HG03460 (cell line): ENCODE data around the gene SLC52A1.
"Not testable (repeated sequence)": the region's sequence is repeated elsewhere in the genome, so short reads cannot be mapped to it uniquely, and the experiment has no call there.

Experiments
- ATAC-seq: cut with Tn5 transposase; IDR thresholded peaks from one replicate; pipeline ENCODE4 v1.9.1; 2021; ENCODE audit not compliant: unreplicated experiment

SLC52A1 gene

GRCh38 chr17:5031365-5032082 lies 3.7 kb downstream of the SLC52A1 start:
- ATAC-seq, result no peak

- not testable (repeated sequence) for ATAC-seq
These were observed 5.1 kb downstream of the SLC52A1 start for GRCh38 chr17:5030168-5030567.

GRCh38 chr17:5027916-5028315 lies 7.3 kb downstream of the SLC52A1 start:
- no peak for ATAC-seq

GRCh38 chr17:5027299-5027698 lies 7.9 kb downstream of the SLC52A1 start:
- ATAC-seq, result no peak

- ATAC-seq, result no peak
These were observed 10.6 kb downstream of the SLC52A1 start for GRCh38 chr17:5024604-5025003.

- no peak for ATAC-seq
These were observed 11.6 kb downstream of the SLC52A1 start for GRCh38 chr17:5023588-5024147.

- no peak for ATAC-seq
These were observed 13.0 kb downstream of the SLC52A1 start for GRCh38 chr17:5022171-5022711.

- ATAC-seq, result no peak
These were observed 14.7 kb downstream of the SLC52A1 start for GRCh38 chr17:5020502-5021023.

- no peak for ATAC-seq
These were observed 15.7 kb downstream of the SLC52A1 start for GRCh38 chr17:5019475-5019956.

- no peak for ATAC-seq
These were observed 20.9 kb downstream of the SLC52A1 start for GRCh38 chr17:5014357-5014756.

GRCh38 chr17:5011928-5012327 lies 23.3 kb downstream of the SLC52A1 start:
- no peak for ATAC-seq

GRCh38 chr17:5003214-5003867 lies 31.9 kb downstream of the SLC52A1 start:
- no peak for ATAC-seq

- no peak for ATAC-seq
These were observed 33.0 kb downstream of the SLC52A1 start for GRCh38 chr17:5002121-5002788.

GRCh38 chr17:5000237-5000639 lies 35.0 kb downstream of the SLC52A1 start:
- no peak for ATAC-seq

- ATAC-seq, result no peak
These were observed 35.7 kb downstream of the SLC52A1 start for GRCh38 chr17:4999430-5000093.

- ATAC-seq, result no peak
These were observed 36.3 kb downstream of the SLC52A1 start for GRCh38 chr17:4998732-4999429.

- peak; percentile 9 for ATAC-seq
These were observed 37.0 kb downstream of the SLC52A1 start for GRCh38 chr17:4998027-4998731.

- ATAC-seq, result peak; percentile 87
These were observed 37.8 kb downstream of the SLC52A1 start, which contains the start of the genes INCA1 and KIF1C for GRCh38 chr17:4997302-4998026. Gene INCA1, minus strand, starts transcription at chr17:4997522. Its CDS starts 3,085 bp downstream, at chr17:4994437. Gene KIF1C, plus strand, starts transcription at chr17:4997950. Its CDS starts 2,297 bp downstream, at chr17:5000247.
